ENCODE data around the gene NLRC5.
"Not testable (repeated sequence)": the region's sequence is repeated elsewhere in the genome, so short reads cannot be mapped to it uniquely, and the experiment has no call there.

Gene NLRC5

DNA sequence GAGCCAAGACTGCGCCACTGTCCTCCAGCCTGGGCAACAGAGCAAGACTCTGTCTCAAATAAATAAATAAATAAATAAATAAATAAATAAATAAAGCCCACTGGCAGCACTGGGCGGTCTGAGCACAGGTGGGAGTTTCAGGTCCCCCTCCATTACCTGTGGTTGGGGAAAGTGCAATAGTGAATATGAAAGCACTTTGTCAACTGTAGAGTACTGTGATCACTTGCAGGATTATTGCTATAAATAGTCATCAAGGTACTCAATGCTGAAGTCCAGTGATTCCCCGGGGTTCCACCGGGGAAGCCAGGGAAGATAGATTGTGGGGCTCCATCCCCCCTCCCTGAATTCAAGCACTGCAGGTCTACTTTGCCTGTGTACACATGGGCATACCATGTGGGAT is 60.3 kb downstream of the NLRC5 start:
- DNase-seq = no peak

DNA sequence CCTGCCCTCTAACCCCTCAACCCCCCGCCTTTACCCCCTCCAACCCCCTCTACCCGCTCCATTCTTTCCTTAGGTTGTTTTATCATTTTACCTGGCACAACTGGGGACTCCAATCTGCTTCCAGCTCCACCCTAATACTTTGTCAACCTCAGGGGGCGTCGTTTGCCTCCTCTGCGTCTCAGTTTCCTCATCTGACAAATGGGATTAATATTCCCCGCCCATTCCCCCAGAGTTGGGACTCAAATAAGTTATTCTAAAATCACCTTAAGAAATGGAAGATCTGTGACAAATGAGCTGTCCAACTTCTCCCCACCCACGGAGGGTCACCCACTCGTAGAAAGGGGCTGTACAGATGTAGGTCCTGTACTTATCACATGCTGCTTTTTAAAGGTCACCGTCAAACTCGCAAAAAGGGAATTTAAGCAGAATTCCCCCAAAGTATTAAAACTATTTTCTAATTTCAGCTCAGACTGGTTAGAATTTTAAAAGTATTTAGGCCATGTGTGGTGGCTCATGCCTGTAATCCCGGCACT is 62.4 kb downstream of the NLRC5 start:
- no peak for DNase-seq

DNA sequence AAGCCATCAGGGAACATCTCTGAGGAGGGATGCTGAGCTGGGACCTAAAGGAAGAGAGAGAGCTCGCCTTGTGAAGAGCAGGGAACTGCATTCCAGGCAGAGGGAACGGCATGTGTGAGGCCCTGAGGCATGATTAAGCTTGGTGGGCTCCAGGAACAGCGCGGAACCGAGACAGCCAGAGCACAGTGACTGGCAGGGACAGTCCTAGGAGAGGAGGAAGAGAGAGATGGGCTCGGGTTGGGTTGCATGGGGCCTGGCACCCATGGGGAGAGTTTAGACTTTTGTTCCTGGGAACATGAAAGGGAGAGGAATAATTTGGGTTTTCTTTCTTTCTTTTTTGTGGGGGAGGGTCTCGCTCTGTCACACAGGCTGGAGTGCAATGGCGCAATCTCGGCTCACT is 63.8 kb downstream of the NLRC5 start:
- no peak for DNase-seq

DNA sequence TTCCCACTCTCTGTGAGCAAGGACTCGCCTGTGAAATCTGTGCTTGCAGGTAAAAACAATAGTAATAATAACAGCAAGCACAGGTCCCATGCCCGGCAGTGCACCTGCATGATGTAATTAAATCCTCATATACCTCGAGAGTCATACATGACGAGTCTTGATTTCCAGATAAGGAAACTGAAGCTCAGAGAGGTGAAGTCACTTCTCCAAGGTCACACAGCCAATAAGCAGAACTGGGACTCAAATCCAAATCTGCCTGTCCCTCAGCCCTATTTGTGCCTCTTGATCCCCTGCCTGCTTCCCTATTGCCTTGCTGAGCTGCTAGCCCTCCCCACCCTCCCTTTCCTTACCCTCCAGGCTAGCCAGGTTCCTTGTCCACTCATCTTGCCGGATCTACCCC is 65.0 kb downstream of the NLRC5 start:
- no peak for DNase-seq

DNA sequence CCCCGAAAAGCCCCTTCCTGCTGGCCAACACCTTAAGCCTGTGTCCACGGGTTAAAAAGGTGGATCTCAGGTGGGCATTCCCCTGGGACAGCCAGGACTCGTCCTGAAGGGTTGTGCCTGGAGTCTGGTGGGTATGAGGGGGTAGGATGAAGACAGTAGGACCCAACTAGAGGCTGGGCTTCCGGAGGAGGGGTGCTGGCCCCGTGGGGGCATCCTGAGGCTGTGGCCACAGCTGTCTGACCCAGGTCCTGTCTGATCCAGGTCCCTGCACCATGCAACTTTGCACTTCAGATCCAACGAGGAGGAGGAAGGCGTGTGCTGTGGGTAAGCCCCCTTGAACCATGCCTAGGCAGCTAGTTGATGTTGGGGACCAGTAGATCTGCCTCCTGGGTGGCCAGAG is 65.4 kb downstream of the NLRC5 start:
- DNase-seq = no peak

DNA sequence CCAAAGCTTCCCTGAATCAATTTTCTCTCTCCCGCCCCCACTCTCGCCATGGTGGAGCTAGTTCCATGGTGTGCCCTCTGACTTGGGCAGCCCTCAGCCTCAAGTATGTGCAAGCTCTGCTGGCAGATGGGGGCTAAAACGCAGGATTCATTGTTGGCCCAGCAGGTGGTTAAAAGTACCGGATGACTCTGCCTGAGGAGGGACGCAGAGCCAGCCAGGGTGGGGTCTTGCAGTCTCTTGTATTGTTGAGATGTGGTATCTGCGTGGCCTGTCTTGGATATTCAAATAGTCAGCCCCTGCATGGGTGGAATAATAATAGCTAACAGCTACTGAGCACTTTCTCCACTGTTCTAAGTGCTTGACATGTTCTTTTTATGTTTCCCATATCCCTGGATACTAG is 66.3 kb downstream of the NLRC5 start:
- no peak for DNase-seq

DNA sequence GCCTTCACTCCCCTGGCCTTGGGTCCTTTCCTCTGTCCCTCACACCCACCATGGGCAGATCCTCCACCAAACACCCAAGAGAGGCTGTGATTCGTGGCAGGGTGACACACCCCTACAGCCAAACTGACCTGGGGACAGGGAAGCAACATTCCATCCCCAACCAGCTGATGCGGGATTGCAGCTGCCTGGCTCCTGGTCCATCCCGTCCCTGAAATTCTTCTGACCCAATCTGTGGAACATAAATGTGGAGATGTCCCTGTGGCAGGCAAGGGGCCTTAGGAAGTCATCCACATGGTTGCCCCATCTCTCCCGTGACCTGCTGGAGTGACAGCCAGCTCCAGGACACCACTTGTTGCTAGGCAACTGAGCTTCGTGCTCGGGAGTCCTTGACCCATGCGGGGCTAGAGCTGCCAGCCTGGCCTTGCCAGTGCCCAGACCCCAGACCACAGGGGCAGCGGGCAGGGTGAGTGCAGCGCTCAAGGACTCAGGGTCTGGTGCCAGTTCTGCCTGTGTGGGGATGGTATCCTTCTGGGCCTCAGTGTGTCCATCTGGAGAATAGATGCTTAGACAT is 69.0 kb downstream of the NLRC5 start:
- DNase-seq = no peak

DNA sequence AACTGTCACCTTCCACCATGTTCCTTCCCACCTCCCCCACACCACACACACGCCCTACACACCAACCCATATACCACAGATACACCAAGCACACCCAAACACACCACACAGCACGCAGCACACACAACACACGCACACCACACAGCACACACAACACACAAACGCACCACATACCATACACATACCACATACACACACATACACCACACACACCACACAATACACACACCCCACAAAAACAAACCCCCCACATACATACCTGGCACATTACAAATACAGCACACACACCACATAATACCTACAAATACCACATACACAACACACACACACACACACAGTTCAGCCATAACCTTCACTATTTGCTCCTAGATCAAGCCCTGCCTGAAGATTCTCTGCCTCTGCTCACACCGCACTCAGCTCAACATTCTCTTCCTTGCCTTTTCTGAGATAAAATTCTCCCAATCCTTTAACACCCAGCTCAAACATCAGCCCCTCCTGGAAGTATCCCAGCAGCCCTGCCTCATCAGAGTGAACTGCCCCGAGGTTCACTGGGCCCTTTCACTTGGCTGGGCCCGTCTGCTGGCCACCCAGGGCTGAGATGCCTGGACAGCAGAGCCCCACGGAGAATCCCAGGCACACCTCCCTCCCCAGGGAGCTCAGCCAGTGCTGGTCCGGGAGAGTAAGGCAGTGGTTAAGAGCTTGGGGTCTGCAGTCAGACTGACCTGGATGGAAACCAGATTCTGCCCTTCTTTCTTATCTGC is 71.1 kb downstream of the NLRC5 start:
- no peak for DNase-seq

DNA sequence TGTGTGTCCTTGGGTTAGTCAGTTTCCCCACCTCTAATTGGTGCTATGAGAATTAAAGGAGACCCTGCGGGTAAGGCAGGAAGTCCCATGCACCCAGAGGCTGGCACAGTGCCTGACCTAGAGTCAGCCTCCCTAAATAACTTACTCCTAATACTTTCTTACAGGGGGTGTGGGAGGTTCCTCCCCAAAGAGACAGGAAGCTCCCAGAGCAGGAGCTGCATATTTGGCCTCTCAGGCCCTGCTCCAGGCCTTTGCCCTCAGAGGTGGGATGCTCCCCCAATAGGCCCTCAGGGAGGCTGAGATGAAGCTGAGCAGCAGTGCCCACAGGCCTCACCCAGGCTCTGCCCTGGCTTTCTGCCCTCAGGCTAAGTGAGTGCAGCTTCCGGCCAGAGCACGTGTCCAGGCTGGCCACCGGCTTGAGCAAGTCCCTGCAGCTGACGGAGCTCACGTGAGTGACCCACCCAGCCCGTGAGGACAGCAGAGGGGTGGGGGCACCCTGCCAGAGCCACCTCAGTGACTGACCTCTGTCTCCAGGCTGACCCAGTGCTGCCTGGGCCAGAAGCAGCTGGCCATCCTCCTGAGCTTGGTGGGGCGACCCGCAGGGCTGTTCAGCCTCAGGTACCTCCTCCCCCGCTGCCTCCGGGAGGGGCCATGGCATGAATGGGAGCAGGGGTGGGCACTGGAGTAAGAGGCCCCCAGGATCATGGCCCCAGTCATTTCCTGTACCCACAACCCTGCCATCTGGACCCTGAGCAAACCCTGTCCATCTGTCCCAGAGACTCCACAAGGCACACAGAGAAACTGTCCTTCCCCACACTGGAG is 71.9 kb downstream of the NLRC5 start:
- no peak for DNase-seq

DNA sequence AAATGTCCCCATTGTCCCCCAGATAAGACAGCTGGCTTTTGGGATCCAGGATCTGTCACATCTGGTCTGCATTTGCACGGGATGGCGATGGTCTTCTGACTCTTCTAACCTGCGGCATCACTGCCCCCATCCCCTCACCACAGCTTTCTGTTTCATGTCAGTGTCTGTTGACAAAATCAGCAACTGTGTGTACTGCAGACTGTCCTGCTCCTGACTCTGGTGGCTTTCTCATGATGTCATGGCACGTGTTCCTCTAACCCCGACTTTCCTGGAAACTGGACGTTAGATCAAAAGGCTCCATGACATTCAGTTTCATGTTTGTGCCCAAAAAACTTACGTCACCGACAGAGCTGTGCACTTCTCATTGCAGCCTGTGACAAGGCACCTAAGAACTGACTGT is 73.0 kb downstream of the NLRC5 start:
- no peak for DNase-seq

DNA sequence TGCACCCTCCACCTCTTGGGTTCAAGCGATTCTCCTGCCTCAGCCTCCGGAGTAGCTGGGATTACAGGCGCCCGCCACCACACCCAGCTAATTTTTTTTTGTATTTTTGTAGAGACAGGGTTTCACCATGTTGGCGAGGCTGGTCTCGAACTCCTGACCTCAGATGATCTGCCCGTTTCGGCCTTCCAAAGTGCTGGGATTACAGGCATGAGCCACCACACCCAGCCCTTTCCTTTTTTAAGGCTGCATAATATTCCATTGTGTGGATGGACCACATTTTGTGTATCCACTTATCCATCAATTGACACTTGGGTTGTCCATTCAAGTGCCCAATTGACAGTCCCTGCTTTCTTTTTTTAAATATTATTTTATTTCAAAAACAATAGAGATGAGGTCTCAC is 73.8 kb downstream of the NLRC5 start:
- DNase-seq = not testable (repeated sequence)

DNA sequence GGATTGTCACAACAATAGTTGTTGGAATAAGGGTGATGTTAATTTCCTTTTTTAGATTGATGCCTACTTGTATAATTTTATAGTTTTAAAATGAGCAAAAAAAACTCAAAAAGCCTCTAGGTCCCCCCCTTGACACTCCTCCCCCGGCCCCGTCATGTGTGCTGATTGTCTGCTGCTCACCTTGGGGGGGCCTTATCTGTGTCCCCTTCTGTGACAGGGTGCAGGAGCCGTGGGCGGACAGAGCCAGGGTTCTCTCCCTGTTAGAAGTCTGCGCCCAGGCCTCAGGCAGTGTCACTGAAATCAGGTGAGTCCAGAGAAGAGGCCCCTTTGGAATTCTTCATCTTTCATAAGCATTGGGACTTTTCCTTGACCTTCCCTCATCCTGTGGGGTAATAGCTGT is 75.6 kb downstream of the NLRC5 start:
- DNase-seq = no peak

DNA sequence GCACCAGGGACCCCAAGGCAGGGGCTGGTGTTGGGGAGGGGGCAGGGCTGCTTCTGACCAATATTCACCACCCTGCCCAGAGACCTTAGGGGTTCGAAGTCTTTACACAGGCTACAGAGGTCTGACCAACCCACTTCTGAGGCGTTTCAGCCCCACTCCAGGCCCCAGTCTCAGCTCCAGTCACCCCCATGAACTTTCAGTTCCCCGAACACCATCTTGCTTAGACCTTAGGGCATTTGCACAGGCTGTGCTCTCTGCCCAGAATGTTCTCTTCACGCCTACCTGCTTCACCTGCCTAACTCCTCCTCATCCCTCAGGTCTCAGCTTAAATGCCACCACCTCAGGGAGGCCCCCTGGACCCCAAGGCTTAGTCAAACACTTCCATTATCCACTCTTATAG is 77.3 kb downstream of the NLRC5 start:
- no peak for DNase-seq

DNA sequence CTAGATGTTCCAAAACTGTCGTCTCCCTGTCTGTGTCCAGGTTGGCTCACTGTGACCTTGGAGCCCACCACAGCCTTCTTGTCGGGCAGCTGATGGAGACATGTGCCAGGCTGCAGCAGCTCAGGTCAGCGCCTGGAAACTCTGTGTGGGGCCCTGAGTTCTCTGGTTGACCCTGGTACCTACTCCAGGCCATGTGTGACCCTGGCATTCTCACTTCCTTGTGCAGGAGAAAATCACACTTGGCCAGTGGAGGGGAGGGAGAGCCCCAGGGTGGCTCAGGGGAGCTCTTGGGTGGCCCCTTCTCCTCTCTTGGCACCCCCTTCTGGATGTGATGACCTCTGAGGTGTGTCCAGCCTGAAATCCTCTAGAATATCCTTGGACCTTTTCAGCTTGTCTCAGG is 78.0 kb downstream of the NLRC5 start:
- no peak for DNase-seq

DNA sequence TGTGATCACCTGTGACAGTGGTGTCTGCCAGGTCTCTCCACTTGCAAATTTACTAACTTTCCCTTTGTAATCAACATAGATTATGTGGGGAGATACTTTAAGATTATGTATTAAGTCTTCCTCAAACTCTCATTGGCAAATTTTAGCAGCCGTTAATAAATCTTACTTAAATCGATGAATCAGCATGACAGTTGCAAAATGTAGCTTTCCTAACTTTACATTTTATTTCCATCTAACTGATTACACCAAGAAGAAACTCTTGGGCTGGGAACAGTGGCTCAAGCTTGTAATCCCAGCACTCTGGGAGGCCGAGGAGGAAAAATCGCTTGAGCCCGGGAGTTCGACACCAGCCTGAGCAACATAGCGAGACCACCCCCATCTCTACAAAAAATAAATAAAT is 79.7 kb downstream of the NLRC5 start:
- DNase-seq = no peak

DNA sequence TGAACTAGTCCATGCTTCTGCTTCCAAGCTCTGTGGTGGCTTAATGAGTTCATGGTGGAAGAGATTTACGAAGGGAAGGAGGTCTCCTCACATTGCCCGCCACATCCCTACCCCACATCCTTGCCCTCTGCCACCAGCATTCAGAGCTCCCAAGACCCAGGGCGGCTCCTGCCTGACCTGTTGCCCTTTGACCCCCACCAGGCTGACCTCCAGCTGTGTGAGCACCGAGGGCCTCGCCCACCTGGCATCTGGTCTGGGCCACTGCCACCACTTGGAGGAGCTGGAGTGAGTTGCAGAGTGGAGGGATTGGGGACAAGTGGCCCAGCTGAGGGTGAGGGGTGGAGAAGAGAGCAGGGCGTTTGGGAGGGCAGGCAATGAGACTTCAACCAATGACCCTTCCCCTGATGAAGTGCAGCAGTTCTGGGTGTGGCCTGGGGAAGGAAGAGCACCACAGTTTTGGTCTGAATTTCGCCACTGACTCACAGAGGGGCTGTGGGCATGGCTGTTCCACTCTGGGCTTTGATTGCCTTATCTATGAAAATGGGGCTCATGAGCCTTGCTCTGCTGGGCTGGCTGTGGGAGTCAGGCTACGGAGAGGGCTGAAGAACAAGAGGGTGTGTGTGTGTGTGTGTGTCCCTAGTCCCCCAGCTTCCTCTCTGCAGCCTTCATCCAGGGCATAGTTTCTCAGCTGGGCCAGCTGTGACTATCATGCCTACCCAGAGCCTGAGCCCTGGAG is 80.4 kb downstream of the NLRC5 start:
- DNase-seq = no peak

DNA sequence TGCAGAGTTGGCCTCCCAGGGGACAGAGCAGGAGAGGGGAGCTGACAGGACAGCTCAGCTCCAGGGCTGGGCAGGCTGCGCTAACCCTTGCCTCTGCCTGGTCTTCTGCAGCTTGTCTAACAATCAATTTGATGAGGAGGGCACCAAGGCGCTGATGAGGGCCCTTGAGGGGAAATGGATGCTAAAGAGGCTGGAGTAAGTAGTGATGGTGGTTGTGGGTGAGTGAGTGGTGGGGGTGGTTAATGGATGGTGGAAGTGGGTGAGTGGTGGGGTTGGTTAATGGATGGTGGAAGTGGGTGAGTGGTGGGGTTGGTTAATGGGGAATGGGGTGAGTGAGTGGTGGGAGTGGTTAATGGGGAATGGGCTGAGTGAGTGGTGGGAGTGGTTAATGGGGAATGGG is 81.1 kb downstream of the NLRC5 start:
- DNase-seq = no peak

DNA sequence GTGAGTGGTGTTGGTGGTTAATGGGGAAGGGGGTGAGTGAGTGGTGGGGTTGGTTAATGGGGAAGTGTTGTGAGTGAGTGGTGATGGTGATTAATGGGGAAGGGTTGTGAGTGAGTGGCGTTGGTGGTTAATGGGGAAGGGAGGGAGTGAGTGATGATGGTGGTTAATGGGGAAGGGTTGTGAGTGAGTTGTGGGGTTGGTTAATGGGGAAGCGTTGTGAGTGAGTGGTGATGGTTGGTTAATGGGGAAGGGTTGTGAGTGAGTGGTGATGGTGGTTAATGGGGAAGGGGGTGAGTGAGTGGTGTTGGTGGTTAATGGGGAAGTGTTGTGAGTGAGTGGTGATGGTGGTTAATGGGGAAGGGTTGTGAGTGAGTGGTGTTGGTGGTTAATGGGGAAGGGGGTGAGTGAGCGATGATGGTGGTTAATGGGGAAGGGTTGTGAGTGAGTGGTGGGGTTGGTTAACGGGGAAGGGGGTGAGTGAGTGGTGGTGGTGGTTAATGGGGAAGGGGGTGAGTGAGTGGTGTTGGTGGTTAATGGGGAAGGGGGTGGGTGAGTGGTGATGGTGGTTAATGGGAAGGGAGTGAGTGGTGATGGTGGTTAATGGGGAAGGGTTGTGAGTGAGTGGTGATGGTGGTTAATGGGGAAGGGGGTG is 81.8 kb downstream of the NLRC5 start:
- not testable (repeated sequence) for DNase-seq

DNA sequence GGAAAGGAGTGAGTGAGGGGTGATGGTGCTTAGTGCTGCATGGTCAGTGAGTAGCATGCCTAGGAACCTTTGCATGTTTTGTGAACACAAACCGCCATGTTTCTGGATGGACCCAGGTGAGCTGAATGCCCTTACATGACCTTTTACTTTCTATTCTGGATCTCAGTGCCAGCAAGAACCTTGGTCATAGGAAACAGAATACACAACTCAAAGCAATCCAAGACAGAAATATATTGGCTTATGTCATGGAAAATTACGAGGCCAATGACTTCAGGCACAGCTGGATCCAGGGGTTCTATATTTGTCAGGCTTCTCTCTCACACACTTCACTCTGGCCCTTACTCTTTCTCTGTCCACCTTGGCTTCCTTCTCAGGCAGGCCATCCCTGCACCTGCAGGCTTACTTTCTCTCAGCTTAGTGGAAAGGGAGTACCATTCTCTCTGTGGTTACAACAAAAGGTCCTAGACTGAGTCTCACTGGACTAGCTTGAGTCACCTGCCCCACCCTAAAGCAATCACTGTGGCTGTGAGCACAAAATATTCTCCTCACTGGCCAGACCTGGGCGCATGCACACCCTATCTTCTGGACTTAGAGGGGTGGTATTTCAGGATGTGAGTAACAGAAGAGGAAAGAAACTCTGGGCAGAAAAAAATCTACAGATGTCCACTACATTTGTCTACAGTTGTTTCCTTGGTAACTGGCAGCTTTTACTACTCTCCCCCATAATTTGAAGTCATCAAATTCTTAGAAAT is 82.7 kb downstream of the NLRC5 start:
- DNase-seq = no peak

DNA sequence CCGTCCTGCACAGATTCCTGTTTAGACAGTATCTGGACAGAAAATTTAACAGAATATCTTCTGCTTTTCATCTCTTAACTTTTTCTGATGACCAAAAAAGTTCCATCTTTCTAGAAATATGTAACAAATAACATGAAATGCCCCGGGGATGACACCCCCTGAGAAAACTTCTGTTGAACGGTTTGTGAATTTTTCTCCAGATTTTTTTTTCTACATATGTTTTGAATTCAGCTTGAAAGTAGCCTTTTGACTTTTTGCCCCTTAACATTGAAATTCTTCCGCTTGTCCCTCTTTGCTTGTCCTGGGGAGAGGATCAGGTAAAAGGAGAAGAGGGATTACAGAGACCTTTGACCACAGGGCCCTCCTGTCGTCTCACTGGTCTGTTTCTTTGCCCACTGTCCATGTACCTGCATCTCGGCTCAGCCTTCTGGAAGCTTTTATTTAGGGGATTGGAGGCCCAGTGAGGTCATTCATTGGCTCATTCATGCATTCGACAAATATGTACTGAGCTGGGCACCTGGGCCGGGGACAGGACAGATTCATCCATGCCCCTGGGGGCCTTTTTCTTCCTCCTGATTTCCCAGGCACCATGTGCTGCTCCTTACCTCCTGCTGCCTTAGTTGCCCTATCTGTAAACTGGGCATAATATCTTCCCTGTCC is 83.4 kb downstream of the NLRC5 start:
- DNase-seq = no peak

DNA sequence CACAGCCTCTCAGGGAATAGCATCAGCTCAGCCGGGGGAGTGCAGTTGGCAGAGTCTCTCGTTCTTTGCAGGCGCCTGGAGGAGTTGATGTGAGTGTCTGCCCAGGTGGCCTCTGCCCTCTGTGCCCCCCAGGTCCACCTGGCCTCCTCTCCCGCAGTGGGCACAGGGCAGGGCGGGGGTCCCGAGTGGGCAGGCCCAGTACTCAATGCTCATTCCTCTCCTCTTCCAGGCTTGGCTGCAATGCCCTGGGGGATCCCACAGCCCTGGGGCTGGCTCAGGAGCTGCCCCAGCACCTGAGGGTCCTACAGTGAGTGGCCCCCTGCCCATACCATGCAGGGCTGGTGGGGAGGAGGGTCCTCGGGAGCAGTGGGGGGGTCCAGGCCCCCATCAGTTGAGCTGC is 88.4 kb downstream of the NLRC5 start:
- DNase-seq = no peak
